ENCODE measurements around the gene SNX30. TPM values are rescaled to one million over a fixed set of nuclear protein-coding genes. Genes with fewer than 3 reads are reported as not detected.

The SNX30 gene
- total RNA-seq, 1 experiment from 2014 or later, result 9.0 TPM

GRCh38 chr9:112885324-112885723 lies 134.8 kb downstream of the SNX30 start:
- no peak for DNase-seq (ENCODE audit: low read depth)

GRCh38 chr9:112886351-112886750 lies 135.8 kb downstream of the SNX30 start:
- no peak for DNase-seq (ENCODE audit: low read depth)

GRCh38 chr9:112887381-112887780 lies 136.8 kb downstream of the SNX30 start:
- no peak for DNase-seq (ENCODE audit: low read depth)

GRCh38 chr9:112890106-112891081 lies 139.8 kb downstream of the SNX30 start, which contains the start of gene SLC46A2:
TSS of gene SLC46A2 (minus strand) at chr9:112890876. CDS start at chr9:112890681, 195 bp downstream.
- DNase-seq (ENCODE audit: low read depth), result peak; percentile 9

GRCh38 chr9:112891521-112891920 lies 141.0 kb downstream of the SNX30 start:
- DNase-seq (ENCODE audit: low read depth), result no peak

GRCh38 chr9:112892981-112893380 lies 142.4 kb downstream of the SNX30 start:
- no peak for DNase-seq (ENCODE audit: low read depth)

GRCh38 chr9:112894041-112894440 lies 143.5 kb downstream of the SNX30 start:
- no peak for DNase-seq (ENCODE audit: low read depth)

GRCh38 chr9:112894699-112895098 lies 144.1 kb downstream of the SNX30 start:
- DNase-seq (ENCODE audit: low read depth), result no peak

GRCh38 chr9:112896131-112896530 lies 145.6 kb downstream of the SNX30 start:
- no peak for DNase-seq (ENCODE audit: low read depth)

GRCh38 chr9:112898872-112899311 lies 148.3 kb downstream of the SNX30 start:
- no peak for DNase-seq (ENCODE audit: low read depth)

GRCh38 chr9:112900488-112900887 lies 149.9 kb downstream of the SNX30 start:
- DNase-seq (ENCODE audit: low read depth), result no peak

- DNase-seq (ENCODE audit: low read depth), result no peak
These were observed 150.3 kb downstream of the SNX30 start for GRCh38 chr9:112900901-112901300.

- DNase-seq (ENCODE audit: low read depth), result no peak
These were observed 154.5 kb downstream of the SNX30 start for GRCh38 chr9:112905084-112905483.

- DNase-seq (ENCODE audit: low read depth), result no peak
These were observed 161.2 kb downstream of the SNX30 start for GRCh38 chr9:112911736-112912135.

- DNase-seq (ENCODE audit: low read depth), result no peak
These were observed 162.1 kb downstream of the SNX30 start for GRCh38 chr9:112912636-112913035.

GRCh38 chr9:112913326-112913725 lies 162.8 kb downstream of the SNX30 start:
- no peak for DNase-seq (ENCODE audit: low read depth)

GRCh38 chr9:112914524-112914923 lies 164.0 kb downstream of the SNX30 start:
- DNase-seq (ENCODE audit: low read depth), result peak; percentile 42

GRCh38 chr9:112917047-112917986 lies 166.8 kb downstream of the SNX30 start:
- no peak for DNase-seq (ENCODE audit: low read depth)

GRCh38 chr9:112917987-112918362 lies 167.4 kb downstream of the SNX30 start:
- DNase-seq (ENCODE audit: low read depth), result no peak

GRCh38 chr9:112921549-112921948 lies 171.0 kb downstream of the SNX30 start:
- peak; percentile 56 for DNase-seq (ENCODE audit: low read depth)
